GM23248 (cell line): ENCODE results near the gene SPPL2B.

ENCODE experiments used
- EZH2 ChIP-seq: fragments of 200-600 bp; sonication (generic); IDR thresholded peaks from 2 replicates; pipeline ENCODE4 v1.6.1; 2018; ENCODE audit warnings: antibody characterized with exemption, mild to moderate bottlenecking; ENCODE audit not compliant: insufficient read depth, poor library complexity, severe bottlenecking
- EZH2phosphoT487 ChIP-seq: fragments of 200-600 bp; sonication (generic); IDR thresholded peaks from 2 replicates; pipeline ENCODE4 v1.6.1; 2018; ENCODE audit warnings: antibody characterized with exemption, moderate library complexity, mild to moderate bottlenecking, low read depth; ENCODE audit not compliant: insufficient read depth

- TF ChIP-seq EZH2phosphoT487 (no peak), EZH2 (no peak)
Observed at GRCh38 chr19:2318923-2319322, 9.6 kb upstream of the SPPL2B start.
